ENCODE results near the gene ENDOV.

The ENDOV gene

DNA sequence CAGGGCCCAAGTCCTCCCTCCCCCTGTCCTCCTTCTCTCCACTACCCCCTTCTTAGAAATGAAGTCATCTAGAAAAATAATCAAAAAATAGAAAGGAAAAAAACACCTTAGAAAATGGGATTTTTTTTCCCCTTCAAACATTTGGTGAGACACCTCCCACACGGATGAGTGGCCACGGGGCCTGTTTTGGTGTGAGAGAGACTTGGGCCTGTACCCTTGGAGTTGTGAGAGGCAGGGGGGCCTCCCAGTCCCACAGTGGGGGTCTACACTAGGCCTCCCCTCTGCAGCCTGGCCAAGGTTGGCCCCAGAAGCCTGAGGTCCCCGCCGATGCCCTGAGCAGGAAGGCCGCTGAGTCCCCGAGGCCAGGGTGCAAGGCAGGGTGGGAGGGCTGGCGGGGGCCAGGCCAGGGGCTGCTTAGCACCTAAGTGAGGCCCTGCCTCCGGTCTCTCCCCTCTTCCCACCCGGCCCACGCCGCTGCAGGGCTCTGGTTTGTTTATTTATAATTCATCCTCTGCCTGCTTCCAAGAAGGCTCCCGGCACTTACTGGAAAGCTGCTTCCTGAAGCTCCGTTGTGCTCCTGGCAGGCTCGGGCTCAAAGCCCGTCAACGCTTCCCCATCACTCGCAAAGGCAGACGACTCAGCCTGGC, 35.1 kb downstream of the ENDOV start:
- no peak for DNase-seq (ENCODE audit: low spot score)

DNA sequence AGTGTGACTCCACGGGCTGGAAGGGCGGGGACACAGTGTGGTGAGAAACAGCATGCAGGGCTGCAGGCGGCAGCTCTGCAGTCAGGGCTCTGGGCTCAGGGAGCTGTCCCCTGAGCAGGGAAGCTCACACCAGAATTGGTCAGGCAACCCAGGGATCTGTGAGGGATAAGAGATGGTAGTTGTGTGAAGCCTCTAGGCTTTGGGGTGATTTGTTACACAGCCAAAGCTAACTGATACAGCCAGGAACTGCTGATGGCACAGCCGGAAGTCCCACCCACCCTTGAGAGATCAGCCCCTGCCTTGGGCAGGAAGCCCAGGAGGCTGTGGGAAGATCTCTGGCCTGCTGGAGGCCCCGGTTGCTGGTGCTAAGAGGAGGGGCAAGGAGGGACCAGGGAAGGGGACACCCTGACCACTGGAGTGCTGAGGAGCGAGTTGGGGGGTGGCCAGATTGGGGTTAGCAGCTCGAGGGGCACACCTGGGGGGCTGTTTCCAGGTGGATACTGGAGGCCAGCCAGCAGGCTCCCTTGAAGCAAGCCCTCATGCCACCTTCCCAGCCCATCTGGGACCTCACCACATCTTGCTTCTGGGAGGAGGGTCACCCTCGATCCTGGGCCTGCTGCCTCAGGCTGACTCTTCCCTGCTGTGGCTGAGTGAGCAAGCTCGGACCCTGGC, 36.3 kb downstream of the ENDOV start:
- DNase-seq (ENCODE audit: low spot score), result no peak

DNA sequence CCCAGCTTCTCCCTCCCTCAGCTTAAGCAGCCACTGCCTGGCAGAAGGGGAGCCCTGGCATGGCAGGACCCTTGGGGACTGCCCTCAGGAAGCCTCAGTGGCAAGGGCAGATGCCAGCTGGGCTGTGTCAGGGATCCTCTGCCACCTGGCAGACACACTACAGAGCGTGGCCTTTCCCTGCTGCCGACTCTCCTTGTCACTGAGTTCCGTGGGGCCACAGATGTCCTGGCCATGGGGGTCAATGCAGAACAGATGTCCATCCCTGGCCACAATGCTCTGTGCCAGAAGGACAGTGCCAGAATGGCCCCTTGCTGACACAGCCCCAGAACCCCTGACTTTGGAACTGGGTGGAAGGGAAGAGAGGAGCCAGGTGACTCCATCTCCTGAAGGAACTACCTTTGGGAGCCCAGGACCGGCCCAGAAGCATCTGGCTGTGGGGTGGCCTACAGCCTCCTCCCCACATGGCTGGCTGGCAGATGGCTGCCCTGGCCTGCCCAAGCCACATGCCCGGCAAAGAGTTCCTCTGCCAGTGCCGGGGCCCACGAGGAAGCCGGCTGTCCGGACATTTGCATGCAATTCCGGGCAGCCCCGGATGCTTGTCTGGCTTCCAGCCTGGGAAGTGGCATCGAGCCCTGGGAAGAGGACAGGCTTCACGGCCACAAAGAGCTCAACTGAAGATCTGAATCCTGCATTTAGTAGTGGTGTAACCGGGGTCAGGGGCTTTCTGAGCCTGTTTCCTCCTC, 37.4 kb downstream of the ENDOV start:
- DNase-seq (ENCODE audit: low spot score), result no peak

DNA sequence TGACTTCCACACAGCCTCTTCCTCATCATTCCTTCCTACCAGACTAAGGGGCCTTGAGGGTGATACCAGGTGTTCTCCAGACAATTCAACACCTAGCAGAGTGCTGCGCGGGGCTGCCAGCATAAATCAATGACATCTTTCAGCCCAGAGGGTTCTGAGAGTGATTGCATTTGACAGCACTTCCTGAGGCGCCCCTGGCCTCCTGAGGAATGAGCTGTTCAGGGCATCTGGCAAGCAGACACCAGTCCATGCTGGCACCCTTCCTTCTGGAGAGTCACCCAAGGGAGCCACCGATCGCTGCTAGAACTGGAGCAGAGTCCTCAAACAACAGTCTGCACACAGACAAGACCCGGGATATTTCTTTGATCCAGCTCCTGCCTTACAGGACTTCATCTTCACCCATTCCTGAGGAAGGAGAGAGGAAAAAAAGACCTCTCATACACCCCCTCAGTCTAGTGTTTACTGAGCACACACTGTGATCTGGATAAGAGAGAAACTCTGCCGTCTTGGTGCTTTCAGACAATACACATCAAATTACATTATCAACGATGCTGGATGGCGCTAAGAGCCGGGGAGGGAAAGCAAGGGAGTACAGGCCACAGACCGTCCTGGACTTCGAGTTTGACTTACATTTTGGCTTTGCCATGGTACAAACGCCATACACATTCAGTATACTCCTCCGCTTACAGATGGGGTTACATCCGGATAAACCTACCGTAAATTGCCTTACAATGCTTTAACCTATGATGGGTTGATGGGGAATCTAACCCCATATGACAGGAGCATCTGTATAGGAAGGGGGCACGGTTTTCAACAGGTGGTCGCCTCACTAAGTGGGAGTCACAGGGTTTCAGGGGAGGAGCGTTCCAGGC, 38.4 kb downstream of the ENDOV start:
- no peak for DNase-seq (ENCODE audit: low spot score)

DNA sequence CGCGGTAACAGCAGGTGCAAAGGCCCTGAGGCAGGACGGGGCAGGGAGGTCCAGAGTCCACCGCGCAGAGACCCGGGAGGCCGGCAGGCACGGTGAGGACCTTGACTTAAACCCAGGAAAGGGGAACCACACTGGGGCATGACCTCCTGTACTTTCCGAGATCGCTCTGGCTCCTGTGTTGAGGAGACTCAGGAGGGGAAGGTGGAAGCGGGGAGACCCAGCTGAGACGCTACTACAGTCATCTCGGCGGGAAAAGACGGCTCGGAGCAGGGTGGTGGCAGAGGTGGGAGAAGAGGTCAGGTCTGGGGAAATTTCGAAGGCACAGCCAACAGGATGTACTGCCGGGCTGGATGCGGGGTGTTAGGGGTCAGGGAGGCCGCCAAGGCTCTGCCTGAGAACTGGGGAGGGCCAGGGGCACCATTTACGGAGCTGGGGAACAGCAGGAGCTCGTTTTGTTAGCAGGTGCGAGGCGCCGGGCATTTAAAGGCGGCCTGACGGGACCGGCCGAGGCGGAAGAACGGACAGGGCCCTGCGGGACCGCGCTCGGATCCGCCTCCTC, 39.1 kb downstream of the ENDOV start:
- no peak for DNase-seq (ENCODE audit: low spot score)

DNA sequence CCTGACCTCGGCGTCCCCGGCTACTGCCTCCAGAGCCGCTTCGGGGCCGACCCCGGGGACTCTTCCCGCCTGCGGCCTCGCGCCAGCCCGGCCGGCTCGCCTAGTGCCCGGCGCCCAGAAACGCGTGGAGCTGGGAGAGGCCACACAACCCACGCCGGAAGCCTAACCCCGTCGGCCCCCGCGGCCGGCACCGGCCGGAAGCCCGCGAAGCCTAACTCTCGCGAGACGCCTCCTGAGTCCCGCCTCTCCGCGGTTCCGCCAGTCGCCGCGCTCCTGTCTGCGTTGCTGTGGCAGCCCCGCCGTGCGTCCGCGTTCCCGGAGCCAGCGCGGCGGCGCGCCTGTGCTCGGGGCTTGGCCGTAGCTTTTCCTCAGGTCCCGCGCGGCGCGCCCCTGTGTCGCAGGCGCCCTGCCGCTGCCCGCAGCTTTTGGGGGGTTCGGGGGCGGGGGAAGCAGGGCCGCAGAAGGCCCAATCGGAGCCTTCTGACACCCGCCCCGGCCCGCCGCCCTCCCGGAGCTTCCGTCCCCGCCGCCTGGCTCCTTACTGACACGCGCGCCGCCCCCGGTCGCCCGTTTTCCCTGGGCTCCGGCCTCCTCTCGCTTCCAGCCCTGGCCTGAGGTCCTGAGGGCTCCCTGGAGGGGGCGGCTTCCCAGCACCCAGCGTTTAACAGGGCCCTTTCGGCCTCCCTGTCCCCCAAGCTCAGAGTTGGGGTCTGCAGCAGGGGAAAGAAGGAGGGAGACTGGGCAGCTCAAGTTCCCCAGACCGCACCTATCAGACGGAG, 39.8 kb downstream of the ENDOV start:
- peak; percentile 95 for DNase-seq (ENCODE audit: low spot score)

DNA sequence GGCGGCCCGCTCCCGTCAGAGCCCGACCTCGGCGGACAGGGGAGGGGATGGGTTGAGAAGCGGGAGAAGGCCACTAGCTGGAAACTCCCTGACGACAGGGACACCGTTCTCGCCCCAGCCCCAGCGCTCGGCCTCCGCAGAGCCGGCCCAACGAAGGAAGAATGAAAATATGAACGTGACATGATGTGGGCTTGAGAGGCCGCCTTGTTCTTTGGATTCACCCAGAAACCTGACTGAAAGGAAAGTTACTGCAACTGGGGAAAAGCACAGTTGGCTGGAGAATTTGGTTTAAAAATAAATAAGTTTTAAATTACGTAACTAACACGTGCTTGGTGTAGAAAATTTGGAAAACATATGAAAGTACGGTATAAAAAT, 40.4 kb downstream of the ENDOV start:
- peak; percentile 23 for DNase-seq (ENCODE audit: low spot score)

DNA sequence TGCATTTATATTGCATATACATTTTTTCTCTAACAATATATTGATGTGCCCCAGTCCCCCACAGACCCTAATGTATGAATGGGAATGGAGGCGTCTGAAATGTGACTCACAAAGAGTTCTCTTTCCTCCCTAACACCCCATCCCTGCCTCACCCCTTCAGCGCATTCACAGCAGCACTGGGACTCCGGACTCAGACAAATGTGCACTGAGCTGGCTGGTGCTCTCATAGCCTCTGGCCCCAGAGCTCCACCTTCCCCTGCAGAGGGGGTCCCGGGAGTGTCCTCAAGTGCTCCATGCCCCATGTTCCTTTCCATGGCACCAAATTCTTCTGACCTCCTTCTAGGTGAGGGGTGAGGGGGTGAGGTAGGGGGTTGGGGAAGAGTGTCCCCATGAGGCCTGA, 40.8 kb downstream of the ENDOV start:
- DNase-seq (ENCODE audit: low spot score), result no peak

DNA sequence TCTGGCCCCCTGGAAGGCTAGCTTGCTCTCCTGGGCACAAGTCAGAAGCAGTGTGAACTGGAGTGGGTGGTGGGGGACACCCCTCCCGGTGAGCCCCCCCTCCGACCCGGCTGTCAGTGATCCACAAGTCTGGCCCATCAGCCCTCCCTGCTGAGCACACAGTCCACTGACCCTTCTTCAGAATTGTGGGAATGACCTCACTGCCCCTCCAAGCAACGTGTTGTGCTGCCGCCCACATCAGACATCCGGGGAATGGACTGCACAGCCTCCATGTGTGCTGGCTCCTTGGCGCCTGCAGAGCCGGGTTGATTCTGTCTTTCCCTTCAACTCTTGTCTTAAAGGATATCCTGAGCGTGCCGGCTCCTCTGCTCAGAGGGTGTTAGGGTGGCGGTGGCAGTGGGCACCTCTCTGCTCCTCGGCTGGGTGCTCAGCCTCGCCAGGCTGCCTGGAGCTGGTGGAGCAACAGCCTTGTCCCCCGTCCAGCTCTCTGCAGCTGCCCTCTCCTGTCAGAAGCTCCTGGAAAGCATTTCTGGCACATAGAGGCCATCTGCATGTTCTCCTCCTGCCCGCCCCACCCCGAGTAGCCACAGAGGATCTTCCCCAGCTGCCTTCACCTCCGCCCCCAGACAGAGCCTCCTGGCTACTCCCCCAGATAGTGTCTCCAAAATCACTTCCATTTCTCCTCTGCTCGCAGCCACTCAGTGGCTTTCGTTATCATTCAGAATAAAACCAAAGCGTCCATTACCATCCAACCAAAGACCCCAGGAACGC, 41.7 kb downstream of the ENDOV start:
- no peak for DNase-seq (ENCODE audit: low spot score)

DNA sequence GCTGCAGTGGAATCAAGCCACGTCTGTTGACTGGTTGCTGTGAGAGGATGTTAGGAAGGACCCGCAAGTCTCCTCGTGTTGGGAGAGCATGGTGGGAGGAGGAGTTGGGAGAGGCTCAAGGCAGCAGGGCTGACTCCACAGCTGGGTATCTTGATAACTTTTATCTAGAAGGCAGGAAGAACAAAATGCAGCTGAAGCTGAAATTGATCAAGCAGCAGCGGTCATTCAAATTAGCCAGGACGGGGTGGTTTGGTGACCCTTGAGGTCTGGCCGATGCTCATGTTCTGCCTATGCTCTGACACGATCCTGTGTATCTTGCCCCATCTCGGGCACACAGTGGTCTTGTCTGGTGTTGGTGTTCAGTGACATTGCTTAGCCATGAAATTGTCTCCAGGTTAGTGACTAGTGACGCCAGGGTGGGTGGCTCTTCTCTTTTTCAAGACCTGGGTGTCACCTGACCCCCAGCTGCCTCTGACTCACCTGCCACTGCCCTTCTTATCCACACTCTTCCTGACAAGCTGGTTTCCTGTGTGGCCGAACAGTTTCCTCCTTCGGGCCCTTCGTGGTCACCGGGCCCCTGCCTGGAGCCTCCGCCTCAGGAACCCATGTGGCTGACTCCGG, 42.4 kb downstream of the ENDOV start:
- no peak for DNase-seq (ENCODE audit: low spot score)

DNA sequence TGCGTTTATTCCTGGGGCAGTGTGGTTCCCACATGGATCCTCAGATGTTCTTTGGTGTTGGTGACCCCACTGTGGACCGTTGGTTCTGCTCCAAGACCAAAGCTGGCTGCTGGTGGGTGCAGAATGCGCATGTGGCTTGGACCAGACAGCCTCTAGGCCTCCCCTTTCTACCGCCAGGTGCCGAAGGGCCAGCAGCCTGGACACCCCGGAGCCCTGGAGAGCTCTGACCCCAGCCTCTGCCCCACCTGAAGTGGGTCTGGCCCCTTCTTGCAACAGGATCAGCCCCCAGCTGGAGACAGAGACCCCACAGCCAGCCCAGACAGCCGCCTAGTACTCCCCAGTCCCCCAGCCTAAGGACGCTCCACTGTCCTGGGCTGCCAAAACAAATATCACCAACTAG, 43.0 kb downstream of the ENDOV start:
- no peak for DNase-seq (ENCODE audit: low spot score)

DNA sequence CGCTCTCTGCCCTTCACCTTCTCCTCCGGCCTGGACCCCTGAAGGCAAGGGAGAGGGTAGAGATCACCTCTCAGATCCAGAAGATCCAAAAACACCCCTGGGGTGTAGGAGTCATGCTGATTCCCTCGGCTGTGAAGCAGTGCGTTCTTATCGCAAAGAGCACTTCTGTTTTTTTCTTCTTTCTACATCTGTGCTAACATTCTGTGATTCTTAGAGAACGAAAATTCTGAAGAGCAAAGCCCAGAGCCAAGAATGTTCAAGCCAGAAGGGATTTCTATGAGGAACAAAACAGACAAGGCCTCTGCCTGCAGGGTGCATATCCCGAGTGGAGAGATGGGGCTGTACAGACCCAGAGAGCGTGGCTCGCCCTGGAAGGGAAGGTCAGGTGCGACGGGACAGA, 44.3 kb downstream of the ENDOV start:
- no peak for DNase-seq (ENCODE audit: low spot score)

DNA sequence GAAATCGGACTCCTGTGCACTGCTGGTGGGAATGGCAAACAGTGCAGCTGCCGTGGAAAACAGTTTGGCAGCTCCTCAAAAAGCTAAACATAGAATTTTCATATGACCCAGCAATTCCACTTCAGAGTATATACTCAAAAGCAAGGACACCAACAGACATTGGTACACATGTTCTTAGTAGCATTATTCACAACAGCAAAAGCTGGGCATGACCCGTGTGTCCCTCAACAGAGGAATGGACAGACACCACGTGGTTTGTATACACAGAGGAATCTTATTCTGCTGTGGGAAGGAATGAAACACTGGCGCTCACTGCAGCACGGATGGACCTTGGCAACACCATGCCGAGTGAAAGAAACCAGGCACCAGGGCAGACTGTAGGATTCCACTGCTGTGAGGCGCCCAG, 45.5 kb downstream of the ENDOV start:
- DNase-seq (ENCODE audit: low spot score), result no peak

DNA sequence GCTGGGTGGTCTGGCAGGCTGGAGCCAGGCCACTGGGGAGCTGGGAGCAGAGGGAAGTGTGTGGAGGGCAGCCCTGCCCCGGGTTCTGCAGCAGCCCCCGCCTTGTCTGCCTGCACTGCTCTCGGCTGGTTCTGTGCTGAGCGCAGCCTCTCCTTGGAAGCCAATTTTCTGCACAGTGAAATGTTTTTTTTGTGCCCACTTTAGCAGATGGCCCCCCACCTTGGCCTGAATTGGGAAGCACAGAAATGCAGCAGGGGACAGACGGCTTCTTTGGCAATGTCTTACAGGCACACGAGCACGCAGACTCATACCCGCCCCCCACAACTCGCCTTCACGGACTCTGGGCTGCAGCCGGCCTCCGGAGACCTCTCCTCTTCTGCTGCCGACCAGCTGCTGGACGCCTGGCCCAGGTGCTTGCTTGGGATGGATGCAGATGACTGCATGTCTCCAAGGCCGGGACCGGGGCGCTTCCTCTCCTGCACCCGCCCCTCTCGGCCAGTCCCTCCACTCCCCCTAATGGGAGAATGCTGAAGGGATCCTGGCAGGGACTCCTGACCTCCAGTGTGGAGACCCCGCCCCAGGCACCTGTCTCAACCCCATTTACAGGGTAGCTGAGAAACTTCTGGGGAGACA, 46.7 kb downstream of the ENDOV start:
- DNase-seq (ENCODE audit: low spot score), result no peak

DNA sequence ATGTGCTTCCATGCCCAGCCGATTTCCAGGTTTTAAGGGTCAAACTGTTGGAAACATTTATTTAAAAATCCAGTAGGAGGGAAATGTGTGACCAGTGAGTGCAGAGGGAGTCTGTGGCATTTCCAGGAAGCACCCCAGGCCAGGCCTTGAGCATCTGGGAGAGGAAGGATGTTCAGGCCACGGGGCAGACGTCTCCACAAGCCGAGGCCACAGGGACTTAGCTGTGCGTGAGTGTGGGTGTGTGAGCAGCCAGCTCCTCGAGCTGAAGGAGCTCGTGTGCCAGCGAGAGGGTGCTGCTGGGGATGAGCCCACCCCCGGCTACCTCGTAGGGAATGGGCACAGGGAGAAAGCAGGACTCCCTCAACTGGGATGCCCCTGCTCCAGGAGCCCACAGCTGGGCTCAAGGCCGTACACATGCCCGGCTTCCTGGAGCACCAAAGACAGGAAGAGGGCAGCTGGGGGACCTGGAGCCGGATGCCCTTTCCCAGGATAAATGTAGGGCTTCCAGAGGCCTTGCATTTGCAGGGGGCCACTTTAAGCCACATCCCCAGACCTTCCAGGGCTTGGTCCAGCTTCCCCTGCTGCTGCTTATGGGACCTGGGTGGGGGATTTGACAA, 48.9 kb downstream of the ENDOV start:
- no peak for DNase-seq (ENCODE audit: low spot score)

DNA sequence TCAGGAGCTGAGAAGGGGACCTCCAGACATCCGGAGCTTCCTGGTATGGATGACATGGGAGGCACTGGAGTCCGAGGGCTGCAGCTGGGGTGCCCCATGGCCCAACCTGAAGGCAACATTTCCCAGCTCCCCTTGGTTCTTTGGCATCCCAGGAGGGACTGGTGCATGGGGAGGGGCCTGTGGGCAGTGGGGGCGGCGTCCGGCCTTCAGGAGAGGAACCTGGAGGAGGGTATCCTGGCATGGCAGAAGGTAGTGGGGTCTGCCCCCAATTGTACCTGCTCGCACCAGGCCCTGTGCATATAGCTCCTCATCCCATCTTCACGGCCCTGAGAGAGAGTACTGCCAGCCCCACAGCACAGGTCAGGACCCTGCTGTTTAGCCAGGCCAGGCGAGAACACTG, 49.5 kb downstream of the ENDOV start:
- DNase-seq (ENCODE audit: low spot score), result no peak

DNA sequence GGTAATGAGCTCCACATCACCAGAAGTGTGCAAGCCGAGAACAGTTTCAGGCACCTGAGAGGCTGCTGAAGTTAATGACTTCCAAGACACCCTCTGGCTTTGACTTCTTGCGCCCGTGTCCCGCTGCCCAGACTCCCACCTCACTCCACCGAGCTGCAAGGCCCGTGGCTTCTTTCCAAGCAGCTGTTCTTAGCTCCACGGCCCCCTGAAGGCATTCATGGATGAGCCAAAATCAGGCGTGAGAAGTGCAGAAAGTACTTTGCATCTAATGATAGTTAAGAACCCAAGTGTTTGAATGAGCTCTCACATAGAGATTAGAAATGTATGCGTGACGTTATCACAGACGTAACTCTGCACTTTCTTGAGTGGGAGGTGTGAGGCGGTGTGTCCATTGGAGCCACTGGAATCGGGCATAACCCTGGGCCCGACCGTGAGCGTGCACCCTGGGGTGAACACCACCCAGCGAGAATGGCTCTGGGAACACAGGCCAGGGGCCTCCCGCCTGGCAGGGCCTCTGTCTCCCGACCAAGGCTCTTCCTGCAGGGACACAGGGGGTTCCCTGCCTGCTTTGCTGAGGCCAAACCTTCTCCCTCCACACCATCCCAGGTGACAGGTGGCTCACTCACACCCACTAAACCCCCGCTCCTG, 50.5 kb downstream of the ENDOV start:
- no peak for DNase-seq (ENCODE audit: low spot score)

DNA sequence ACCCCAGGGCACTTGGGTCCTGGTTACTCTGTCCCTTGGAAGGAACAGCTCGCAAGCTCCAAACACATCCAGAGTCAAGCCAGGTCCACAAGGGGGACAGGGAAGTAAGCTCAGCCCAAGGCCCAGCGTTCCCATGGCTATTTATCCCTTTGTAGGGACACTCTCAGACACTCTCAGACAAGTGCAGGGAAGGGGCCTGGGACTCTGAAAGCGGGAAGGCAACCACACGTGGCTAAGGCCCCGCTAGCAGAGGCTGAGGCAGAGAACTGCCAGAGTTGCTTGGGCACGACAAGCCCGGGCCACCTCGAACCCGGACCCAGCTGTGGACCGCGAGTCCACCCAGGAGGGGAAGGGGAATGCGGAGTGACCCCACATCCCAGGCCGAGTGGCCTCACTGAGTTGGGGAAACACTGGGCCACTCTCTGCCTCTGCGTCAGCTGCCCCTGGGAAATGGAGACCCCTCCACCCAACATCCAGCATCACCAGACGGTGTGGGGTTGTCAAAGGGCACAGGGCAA, 51.3 kb downstream of the ENDOV start:
- no peak for DNase-seq (ENCODE audit: low spot score)

Data from CD4-positive, alpha-beta T cell treated with Interleukin-15 for 4 hours (primary cell).